HL-60 (cell line): ENCODE results near the gene RAD23A.
A peak's percentile ranks its signal among the peaks of the same experiment; 100 is the strongest.

Experiments used
- DNase-seq, 2 experiments: peaks; one replicate each; pipeline ENCODE4 v3.0.0-alpha.2; 2010 to 2020; ENCODE audit warnings: low read depth in 1 of 2, low spot score in 1 of 2
- H3K27ac ChIP-seq: fragments of 250-450 bp; sonication (Bioruptor Pico); replicated peaks from 2 replicates; pipeline ENCODE4 v1.5.1; 2020; ENCODE audit warnings: mild to moderate bottlenecking, moderate library complexity
- H3K27me3 ChIP-seq: fragments of 250-450 bp; sonication (Bioruptor Pico); 2 replicates; pipeline ENCODE4 v1.5.1; 2021; ENCODE audit warnings: mild to moderate bottlenecking, moderate library complexity; ENCODE audit not compliant: insufficient read depth, poor library complexity, severe bottlenecking
- H3K4me3 ChIP-seq: replicated peaks from 2 replicates; pipeline ENCODE4 v1.5.1; 2011; ENCODE audit warnings: mild to moderate bottlenecking, control low read depth, low read length; ENCODE audit not compliant: insufficient read depth
- CTCF ChIP-seq: IDR thresholded peaks from one replicate; pipeline ENCODE4 v1.5.1; 2011; ENCODE audit warnings: low read length, control low read depth, inconsistent platforms; ENCODE audit not compliant: insufficient read depth
- GABPA ChIP-seq: IDR thresholded peaks from 2 replicates; pipeline ENCODE4 v1.6.1; 2012; ENCODE audit warnings: low read depth
- POLR2AphosphoS5 ChIP-seq: IDR thresholded peaks from 2 replicates; pipeline ENCODE4 v1.6.1; 2012; ENCODE audit warnings: low read depth
- REST ChIP-seq: IDR thresholded peaks from 2 replicates; pipeline ENCODE4 v1.6.1; 2012; ENCODE audit warnings: low read depth; ENCODE audit not compliant: insufficient replicate concordance
- SPI1 ChIP-seq: IDR thresholded peaks from 2 replicates; pipeline ENCODE4 v1.6.1; 2012; ENCODE audit warnings: low read depth, mild to moderate bottlenecking, borderline replicate concordance

Gene RAD23A

GRCh38 chr19:12983091-12983490 lies 37.4 kb downstream of the RAD23A start:
- H3K27me3 ChIP-seq, result peaks cover 11% of the 10 kb centered on the region
- no peak overlapping the region for H3K27ac ChIP-seq
- no peak for DNase-seq
- peak overlapping the region; percentile 7; the same call in 1 of the 2 replicates for H3K4me3 ChIP-seq
- TF ChIP-seq CTCF, result no peak
- TF ChIP-seq GABPA, result no peak
- TF ChIP-seq REST, result no peak
- TF ChIP-seq POLR2AphosphoS5, result no peak
- no peak for TF ChIP-seq SPI1

- DNase-seq, result peak in 1 of 2 experiments; percentile 58
- Histone ChIP-seq H3K27ac (no peak overlapping the region), H3K27me3 (peaks cover 11% of the 10 kb centered on the region), H3K4me3 (peak overlapping the region; percentile 7; the same call in 1 of the 2 replicates)
- no peak for TF ChIP-seq GABPA
- TF ChIP-seq CTCF, result peak; percentile 52
- TF ChIP-seq REST, result no peak
These were observed 38.0 kb downstream of the RAD23A start for GRCh38 chr19:12983542-12984142.

- H3K27ac ChIP-seq, result no peak overlapping the region
- no peak overlapping the region for H3K4me3 ChIP-seq
- H3K27me3 ChIP-seq, result peaks cover 11% of the 10 kb centered on the region
- no peak for DNase-seq
- TF ChIP-seq SPI1 (no peak), GABPA (no peak), REST (no peak), CTCF (no peak), POLR2AphosphoS5 (no peak)
These were observed 38.5 kb downstream of the RAD23A start for GRCh38 chr19:12984143-12984627.
